Body of pancreas (tissue), 4 donors: Measurements from ENCODE around the gene FABP7. TPM values are rescaled to one million over a fixed set of nuclear protein-coding genes. Genes with fewer than 3 reads are reported as not detected.

Experiments used
- ATAC-seq: fragments of 150-250 bp; one replicate; pipeline ENCODE4 v1.9.1; 2016
- DNase-seq, 4 donors: peaks; one replicate each; pipeline ENCODE4 v3.0.0-alpha.2; 2019
- H3K27ac ChIP-seq, 4 donors: fragments of 200-600 bp; sonication (generic); 1 replicate in 3 of 4; 2 replicates in 1 of 4; pipeline versions ENCODE4 v1.5.1 to v1.6.1; 2016 to 2019; ENCODE audit warnings: mild to moderate bottlenecking in 1 of 4, mixed read lengths in 1 of 4, moderate library complexity in 1 of 4
- H3K27me3 ChIP-seq, 2 donors: fragments of 200-600 bp; sonication (generic); one replicate each; pipeline ENCODE4 v1.6.0; 2016; ENCODE audit warnings: mild to moderate bottlenecking in 1 of 2
- H3K36me3 ChIP-seq, 2 donors: fragments of 200-600 bp; sonication (generic); replicated peaks in 1 of 2; 2 replicates each; pipeline ENCODE4 v1.5.1; 2016; ENCODE audit warnings: low read depth in 2 of 2; ENCODE audit not compliant: insufficient read depth in 1 of 2
- H3K4me1 ChIP-seq: fragments of 200-600 bp; sonication (generic); one replicate; pipeline ENCODE4 v1.6.0; 2016
- H3K4me3 ChIP-seq, 2 donors: fragments of 200-600 bp; sonication (generic); 1 replicate in 1 of 2; 2 replicates in 1 of 2; pipeline ENCODE4 v1.5.1; 2016 to 2019
- H3K9me3 ChIP-seq, 3 donors: fragments of 200-600 bp; sonication (generic); 1 replicate in 2 of 3; 2 replicates in 1 of 3; pipeline ENCODE4 v1.5.1; 2016
- POLR2A ChIP-seq, 3 donors: fragments of 450-650 bp; IDR thresholded peaks; one replicate each; pipeline ENCODE4 v1.6.1; 2016; ENCODE audit warnings: antibody characterized with exemption in 3 of 3, mild to moderate bottlenecking in 2 of 3
- WGBS, 2 donors: methylation state at CpG; one replicate each; pipeline ENCODE4 v1.1.5; 2017; 5-methylcytosine and 5-hydroxymethylcytosine counted together
- intact Hi-C: fragments of 100-400 bp; cut with DNase I; formaldehyde crosslinking; loops from one replicate; pipeline ENCODE4 v1.15.1; 2023
- total RNA-seq, 2 donors: library from RNA; depleted of rRNA; stranded (reverse); fragments of >200 nt; gene quantifications; one replicate each; pipeline ENCODE4 v1.1.0, GENCODE V29; 2016
- TF ChIP-seq, protein P1 (sequence below), 7 experiments: fragments of 450-650 bp in 4 of 7; fragments of 200-600 bp in 3 of 7; sonication (generic) in 3 of 7; IDR thresholded peaks; one replicate each; pipeline ENCODE4 v1.5.1; 2016 to 2019; ENCODE audit warnings: antibody characterized with exemption in 7 of 7

The FABP7 gene
- total RNA-seq, 2 donors from 2014 or later, result not detected

DNA sequence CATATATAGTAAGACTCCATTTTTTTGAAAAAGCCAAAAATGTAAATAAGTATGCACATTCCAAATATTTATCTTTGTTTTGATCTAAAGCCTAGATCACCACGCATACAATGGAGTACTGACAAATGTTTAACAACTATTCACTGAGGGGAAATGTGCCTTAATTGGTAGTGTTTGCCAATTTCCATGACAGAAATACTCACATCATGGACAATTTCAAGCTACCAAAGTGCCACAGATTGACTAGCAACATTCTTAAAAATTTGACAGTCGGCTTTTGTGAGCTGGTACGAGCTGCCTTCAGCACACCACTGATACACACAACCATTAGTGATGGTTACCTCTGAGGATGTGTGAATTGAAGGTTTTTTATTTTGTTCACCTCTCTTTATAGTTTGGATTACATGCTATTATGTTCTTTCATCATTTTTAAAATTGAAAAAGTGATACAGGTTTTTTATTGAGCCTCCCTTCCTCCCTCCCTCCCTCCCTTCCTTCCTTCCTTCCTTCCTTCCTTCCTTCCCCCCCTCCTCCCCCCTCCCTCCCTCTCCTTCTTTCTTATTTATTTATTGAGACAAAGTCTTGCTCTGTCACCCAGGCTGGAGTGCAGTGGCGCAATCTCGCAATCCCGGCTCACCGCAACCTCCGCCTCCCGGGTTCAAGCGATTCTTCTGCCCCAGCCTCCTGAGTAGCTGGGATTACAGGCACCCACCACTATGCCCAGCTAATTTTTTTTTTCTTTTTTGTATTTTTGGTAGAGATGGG lies 28.8 kb downstream of the FABP7 start:
- intact Hi-C loops, result no loop called here
- TF ChIP-seq POLR2A (IDR thresholded peaks at IDR 0.05), result no peak
- TF ChIP-seq, protein P1, sequence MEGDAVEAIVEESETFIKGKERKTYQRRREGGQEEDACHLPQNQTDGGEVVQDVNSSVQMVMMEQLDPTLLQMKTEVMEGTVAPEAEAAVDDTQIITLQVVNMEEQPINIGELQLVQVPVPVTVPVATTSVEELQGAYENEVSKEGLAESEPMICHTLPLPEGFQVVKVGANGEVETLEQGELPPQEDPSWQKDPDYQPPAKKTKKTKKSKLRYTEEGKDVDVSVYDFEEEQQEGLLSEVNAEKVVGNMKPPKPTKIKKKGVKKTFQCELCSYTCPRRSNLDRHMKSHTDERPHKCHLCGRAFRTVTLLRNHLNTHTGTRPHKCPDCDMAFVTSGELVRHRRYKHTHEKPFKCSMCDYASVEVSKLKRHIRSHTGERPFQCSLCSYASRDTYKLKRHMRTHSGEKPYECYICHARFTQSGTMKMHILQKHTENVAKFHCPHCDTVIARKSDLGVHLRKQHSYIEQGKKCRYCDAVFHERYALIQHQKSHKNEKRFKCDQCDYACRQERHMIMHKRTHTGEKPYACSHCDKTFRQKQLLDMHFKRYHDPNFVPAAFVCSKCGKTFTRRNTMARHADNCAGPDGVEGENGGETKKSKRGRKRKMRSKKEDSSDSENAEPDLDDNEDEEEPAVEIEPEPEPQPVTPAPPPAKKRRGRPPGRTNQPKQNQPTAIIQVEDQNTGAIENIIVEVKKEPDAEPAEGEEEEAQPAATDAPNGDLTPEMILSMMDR (IDR thresholded peaks at IDR 0.05), result no peak
- Histone ChIP-seq H3K4me1 (peaks cover 4% of the 10 kb centered on the region), H3K4me3 (no peak overlapping the region), H3K27ac (no peak overlapping the region), H3K36me3 (no peaks in the 10 kb centered on the region), H3K27me3 (no peaks in the 10 kb centered on the region), H3K9me3 (no peaks in the 10 kb centered on the region)
- WGBS, 2 donors, result 83 to 91% methylated on average over 10 of the region's 10 CpGs
- DNase-seq (no peak), ATAC-seq (no peak)

DNA sequence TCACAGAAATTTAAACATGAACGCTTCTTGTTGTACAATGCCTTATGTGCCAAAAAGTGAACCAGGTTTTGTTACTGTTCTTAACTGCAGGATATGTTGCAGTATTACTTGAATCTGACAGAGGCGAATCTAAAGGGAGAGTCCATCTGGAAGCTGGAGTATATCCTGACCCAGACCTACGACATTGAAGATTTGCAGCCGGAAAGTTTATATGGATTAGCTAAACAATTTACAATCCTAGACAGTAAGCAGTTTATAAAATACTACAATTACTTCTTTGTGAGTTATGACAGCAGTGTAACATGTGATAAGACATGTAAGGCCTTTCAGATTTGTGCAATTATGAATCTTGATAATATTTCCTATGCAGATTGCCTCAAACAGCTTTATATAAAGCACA lies 29.5 kb downstream of the FABP7 start:
- no peaks in the 10 kb centered on the region for H3K9me3 ChIP-seq
- 70 to 84% methylated on average over 4 of the region's 4 CpGs for WGBS, 2 donors
- H3K27ac ChIP-seq, result no peak overlapping the region
- intact Hi-C loops, result no loop called here
- ATAC-seq (no peak), DNase-seq (no peak)
- H3K36me3 ChIP-seq, result no peaks in the 10 kb centered on the region
- H3K4me1 ChIP-seq, result no peaks in the 10 kb centered on the region
- no peaks in the 10 kb centered on the region for H3K27me3 ChIP-seq
- no peak overlapping the region for H3K4me3 ChIP-seq
- TF ChIP-seq, protein P1 (IDR thresholded peaks at IDR 0.05), result no peak
- no peak for TF ChIP-seq POLR2A (IDR thresholded peaks at IDR 0.05)

DNA sequence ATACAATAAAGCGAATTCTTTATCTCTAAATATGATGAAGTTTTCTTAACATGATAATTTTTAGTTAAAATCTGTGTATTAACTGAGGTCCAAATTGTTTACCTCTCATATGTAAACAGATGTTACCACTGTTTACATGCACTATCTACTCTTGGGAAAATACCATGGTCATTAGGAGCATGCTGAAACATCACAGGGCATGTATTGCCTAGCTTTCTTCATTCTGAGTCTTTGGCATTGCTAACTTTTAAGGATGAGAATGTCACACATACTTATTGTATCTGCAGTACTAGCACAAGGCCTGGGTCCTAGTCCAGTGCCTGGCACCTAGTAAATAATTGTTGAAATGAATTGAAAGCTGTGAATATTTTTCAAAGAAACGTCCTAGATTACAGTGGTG lies 30.2 kb downstream of the FABP7 start:
- intact Hi-C loops, result no loop called here
- no peak overlapping the region for H3K27ac ChIP-seq
- H3K27me3 ChIP-seq, result no peaks in the 10 kb centered on the region
- no peak for TF ChIP-seq POLR2A (IDR thresholded peaks at IDR 0.05)
- TF ChIP-seq, protein P1 (IDR thresholded peaks at IDR 0.05), result no peak
- no peaks in the 10 kb centered on the region for H3K4me1 ChIP-seq
- H3K4me3 ChIP-seq, result no peak overlapping the region
- DNase-seq (no peak), ATAC-seq (no peak)
- no peaks in the 10 kb centered on the region for H3K9me3 ChIP-seq
- no peaks in the 10 kb centered on the region for H3K36me3 ChIP-seq
- 72 to 78% methylated on average over 2 of the region's 2 CpGs for WGBS, 2 donors

DNA sequence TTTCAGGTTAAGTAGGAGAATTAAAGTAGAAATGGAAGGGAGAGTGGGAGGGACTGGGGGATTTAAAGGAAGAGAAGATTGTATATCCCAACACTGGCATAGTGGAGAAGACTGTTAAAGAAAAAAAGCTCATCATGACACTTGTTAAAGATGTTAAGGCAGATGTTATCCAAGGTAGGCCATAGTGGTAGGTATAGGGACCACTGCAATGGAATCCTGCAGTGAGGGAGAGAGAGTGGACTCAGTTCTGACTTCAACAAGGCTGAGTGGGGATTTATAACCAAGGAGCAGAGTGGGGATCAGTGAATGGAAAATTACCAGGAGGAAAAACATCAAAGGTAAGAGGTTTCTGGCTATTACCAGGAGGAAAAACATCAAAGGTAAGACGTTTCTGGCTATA lies 30.7 kb downstream of the FABP7 start:
- Histone ChIP-seq H3K4me3 (no peak overlapping the region), H3K36me3 (no peaks in the 10 kb centered on the region), H3K4me1 (no peaks in the 10 kb centered on the region), H3K27me3 (no peaks in the 10 kb centered on the region), H3K9me3 (no peaks in the 10 kb centered on the region), H3K27ac (no peak overlapping the region)
- WGBS, 2 donors, result 31 to 39% methylated on average over 1 of the region's 1 CpG
- intact Hi-C loops, result no loop called here
- DNase-seq (no peak), ATAC-seq (no peak)
- TF ChIP-seq, protein P1 (IDR thresholded peaks at IDR 0.05), result no peak
- TF ChIP-seq POLR2A (IDR thresholded peaks at IDR 0.05), result no peak

DNA sequence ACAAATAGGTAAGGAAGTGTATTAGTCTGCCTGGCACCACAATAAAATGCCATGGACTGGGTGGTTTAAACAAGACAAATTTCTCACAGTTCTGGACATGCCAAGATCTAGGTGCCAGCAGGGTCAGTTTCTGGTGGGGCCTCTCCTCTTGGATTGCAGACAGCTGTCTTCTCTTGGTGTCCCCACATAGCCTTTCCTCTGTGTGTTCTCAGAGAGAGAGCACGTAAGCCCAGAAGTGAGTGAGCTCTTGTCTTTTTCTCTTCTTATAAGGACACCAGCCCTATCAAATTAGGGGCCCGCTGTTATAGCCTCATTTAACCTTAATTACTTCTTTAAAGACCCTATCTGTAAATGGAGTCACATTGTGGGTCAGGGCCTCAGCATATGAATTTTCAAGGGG lies 37.8 kb downstream of the FABP7 start:
- ATAC-seq (no peak), DNase-seq (no peak)
- no peaks in the 10 kb centered on the region for H3K9me3 ChIP-seq
- WGBS, 2 donors, result 93 to 94% methylated on average over 2 of the region's 2 CpGs
- intact Hi-C loops, result no loop called here
- no peak overlapping the region for H3K27ac ChIP-seq
- H3K36me3 ChIP-seq, result no peaks in the 10 kb centered on the region
- TF ChIP-seq POLR2A (IDR thresholded peaks at IDR 0.05), result no peak
- H3K4me3 ChIP-seq, result no peak overlapping the region
- H3K4me1 ChIP-seq, result no peaks in the 10 kb centered on the region
- H3K27me3 ChIP-seq, result no peaks in the 10 kb centered on the region
